NCI-H2196 (cell line): ENCODE measurements around the gene MAPK8IP3.

ENCODE experiments used
- DNase-seq: peaks from one replicate; lab custom pipeline; 2025; ENCODE audit not compliant: unreplicated experiment; lab: John Stamatoyannopoulos, UW

MAPK8IP3 gene

DNA sequence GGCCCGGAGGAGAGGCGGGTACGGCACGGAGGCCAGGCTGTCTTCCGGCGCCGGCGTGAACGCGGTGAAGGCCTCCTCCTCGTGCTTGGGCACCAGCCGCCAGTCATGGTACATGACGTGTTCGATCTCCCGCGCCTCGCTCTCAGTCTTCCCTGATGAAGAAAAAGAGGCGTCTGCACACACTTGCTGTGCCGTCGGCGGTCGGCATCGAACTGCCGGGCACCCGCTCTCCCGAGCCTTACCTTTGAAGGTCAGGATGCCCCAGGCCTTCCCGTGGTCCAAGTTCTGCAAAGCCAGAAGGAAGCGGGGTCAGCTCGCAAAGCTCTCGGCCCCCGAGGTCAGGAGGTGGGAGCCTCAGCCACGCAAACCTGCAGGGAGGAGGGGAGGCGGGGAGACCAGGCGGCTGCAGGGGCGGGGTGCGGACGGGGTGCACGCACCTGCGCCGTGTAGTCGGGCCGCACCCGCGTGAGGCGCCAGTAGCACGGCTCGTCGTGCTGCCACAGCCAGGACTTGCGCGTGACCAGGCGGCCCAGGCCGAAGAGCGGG lies 66.4 kb downstream of the MAPK8IP3 start, which contains the start of gene EME2:
EME2 (plus strand) TSS at position 449 of the 546 bp plus-strand sequence. CDS start 418 bp downstream, outside the sequence.
- no peak for DNase-seq

GRCh38 chr16:1772908-1773702 lies 67.1 kb downstream of the MAPK8IP3 start, which contains the start of gene MRPS34:
Gene MRPS34 (minus strand): TSS chr16:1773134. CDS start chr16:1773119, 15 bp downstream.
- DNase-seq = peak; percentile 87

- no peak for DNase-seq
Measured at GRCh38 chr16:1773703-1774447, 67.9 kb downstream of the MAPK8IP3 start.

DNA sequence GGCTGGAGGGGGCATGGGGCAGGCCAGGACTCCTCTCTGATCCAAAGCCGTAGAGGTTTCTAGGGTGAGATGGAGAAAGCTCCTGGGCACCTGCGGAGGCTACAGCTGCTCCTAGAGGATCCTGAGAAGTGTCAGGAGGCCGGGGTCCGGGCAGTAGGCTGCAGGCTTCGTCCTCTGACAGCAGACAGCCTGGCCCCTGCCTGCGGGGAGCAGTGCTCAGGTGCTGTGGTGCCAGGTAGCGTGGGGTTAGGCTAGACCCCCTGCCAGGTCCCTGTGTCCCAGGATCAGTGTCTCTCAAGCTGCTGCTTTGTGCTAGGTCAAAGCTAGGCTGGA lies 68.4 kb downstream of the MAPK8IP3 start:
- no peak for DNase-seq

DNA sequence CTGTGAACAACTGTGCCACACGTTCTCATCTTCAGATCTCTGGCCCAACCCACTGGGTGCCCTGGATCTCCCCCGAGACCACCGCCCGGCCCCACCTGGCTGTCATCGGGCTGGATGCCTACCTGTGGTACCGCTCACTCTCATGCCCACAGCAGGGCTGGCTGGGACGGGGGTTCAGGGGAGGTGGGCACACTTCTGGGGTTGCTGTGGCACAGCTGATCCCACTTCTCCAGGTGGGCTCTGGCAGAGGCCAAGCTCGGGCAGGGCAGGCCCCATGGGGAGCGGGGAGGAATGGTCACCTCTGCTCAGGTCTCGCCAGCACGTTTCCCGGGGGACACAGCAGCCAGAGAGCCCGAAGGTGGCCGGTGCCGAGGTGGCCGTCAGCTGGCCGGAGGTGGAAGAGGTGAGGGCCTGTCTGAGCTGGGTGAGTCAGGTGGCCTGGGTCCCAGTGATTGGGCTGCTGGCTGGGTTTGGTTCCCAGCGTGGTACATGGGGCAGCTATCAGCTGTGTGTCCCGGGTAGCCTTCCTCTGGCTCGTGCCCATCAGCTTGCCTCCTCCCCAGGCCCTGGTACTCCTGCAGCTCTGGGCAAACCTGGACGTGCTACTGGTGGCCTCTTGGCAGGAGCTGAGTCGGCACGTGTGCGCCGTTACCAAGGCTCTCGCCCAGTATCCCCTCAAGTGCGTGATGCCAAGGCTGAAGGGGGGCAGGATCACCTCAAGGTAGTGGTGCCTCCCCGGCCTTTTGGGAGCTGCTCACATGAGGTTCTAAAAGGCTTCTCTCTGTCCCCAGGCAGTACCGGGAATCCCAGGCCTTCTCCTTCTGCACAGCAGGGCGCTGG lies 69.2 kb downstream of the MAPK8IP3 start:
- DNase-seq = no peak

GRCh38 chr16:1775846-1776671 lies 70.1 kb downstream of the MAPK8IP3 start:
- no peak for DNase-seq

- DNase-seq = no peak
Measured at GRCh38 chr16:1776672-1776955, 70.6 kb downstream of the MAPK8IP3 start.

DNA sequence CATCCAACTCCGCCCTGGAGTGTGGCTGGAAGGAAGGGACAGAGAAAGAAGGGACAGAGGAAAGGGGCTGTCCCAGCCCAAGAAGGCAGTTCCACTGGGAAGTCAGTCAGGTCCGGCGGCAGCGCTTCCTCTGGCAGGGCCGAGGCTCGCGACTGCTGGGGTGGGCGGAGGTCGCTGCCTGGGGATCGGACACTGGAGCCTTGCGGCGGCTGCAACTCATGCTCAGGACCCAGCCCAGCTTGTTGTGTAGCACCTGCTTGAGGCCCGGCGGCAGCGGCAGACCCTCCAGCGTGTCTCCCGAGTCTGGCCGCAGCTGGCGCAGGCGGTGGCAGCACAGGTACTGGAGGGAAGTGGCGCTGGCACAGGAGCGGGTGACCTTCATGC lies 71.0 kb downstream of the MAPK8IP3 start:
- DNase-seq = no peak

GRCh38 chr16:1777375-1778199 lies 71.6 kb downstream of the MAPK8IP3 start:
- DNase-seq = no peak

- no peak for DNase-seq
Measured at GRCh38 chr16:1778200-1779179, 72.5 kb downstream of the MAPK8IP3 start.

- DNase-seq = no peak
Measured at GRCh38 chr16:1779234-1779701, 73.3 kb downstream of the MAPK8IP3 start.

DNA sequence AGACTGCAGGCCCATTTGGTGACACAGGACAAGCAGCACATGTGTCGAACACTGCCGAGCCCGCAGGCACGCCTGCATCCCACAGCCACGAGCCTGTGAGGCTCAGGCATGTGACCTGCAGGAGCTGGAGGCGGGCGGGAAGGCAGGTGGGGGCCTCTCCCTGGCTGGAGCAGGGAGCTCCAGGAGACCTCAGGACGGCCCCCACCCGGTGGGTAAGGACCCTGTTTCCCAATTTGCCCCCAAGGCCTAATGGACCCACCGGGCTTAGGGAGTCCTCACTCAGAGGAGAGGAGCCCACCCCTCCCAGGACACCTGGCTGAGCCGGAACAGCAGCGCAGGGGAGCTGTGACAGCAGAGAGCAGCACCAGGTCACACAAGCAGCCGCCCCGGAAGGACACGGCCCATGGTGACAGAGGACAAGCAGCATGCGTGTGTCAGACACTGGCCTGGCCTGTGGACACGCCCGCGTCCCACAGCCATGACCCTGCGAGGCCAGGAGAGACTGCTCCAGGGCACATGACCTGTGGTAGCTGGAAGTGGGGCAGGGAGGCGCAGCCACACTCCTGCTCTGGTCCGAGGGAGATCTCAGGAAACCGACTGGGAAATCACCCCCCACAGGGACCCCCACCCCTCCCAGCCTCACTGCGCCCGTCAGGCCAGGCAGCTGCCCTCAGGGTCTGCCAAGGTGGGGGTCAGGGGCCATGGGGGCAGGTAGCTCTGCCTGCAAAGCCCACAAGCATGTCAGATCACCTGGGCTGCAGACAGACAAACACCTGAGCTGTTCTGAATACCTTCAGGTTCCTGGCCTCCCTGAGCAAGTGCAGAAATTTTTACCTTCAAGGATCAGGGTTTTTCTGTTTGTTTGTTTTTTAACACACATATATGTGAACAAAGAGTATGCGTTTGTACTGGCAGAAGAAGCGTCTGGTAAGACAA lies 74.0 kb downstream of the MAPK8IP3 start:
- DNase-seq = no peak

DNA sequence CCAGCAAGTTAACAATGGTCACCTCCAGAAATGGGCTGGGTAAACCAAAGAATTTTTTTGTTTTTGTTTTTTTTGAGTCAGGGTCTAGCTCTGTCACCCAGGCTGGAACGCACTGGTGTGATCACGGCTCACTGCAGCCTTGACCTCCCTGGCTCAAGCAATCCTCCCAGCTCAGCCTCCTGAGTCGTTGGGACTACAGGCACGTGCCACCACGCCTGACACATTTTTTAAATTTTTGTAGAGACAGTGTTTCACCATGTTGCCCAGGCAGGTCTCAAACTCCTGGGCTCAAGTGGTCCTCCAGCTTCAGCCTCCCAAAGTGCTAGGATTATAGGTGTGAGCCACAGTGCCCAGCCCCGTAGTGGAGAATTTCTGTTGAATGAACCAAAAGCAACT lies 74.7 kb downstream of the MAPK8IP3 start:
- DNase-seq = no peak

GRCh38 chr16:1781254-1781653 lies 75.3 kb downstream of the MAPK8IP3 start:
- DNase-seq = no peak

DNA sequence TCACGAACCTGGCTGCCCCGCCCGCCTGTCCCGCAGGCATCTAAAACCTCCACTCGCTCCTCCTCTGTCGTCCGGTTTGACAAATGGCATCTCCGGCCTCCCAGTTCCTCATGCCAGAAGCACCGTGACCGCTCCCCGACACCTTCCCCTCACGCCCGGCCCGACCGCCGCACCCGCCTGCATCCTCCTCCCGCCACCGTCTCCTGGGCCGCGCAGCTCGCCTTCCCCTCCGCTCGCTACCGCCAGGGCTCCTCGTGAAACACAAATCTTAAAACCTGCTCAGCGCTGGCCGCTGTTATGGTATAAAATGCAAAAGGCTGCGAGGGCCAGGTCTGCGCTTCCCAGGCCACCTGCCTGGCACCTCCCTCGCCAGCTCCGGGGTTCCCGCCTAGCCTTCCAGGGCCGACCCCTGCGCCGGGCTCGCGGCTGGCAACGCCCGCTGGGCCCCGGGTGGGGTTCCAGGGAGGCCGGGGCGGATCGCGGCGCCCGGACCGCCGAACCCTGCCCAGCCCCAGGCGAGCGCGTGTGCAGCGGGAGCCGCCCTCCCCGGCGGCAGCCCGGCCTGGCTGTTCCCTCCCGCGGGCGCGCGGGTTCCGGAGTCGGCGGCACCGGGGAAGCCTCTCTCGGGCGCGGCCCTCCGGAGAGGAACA lies 75.9 kb downstream of the MAPK8IP3 start:
- no peak for DNase-seq

DNA sequence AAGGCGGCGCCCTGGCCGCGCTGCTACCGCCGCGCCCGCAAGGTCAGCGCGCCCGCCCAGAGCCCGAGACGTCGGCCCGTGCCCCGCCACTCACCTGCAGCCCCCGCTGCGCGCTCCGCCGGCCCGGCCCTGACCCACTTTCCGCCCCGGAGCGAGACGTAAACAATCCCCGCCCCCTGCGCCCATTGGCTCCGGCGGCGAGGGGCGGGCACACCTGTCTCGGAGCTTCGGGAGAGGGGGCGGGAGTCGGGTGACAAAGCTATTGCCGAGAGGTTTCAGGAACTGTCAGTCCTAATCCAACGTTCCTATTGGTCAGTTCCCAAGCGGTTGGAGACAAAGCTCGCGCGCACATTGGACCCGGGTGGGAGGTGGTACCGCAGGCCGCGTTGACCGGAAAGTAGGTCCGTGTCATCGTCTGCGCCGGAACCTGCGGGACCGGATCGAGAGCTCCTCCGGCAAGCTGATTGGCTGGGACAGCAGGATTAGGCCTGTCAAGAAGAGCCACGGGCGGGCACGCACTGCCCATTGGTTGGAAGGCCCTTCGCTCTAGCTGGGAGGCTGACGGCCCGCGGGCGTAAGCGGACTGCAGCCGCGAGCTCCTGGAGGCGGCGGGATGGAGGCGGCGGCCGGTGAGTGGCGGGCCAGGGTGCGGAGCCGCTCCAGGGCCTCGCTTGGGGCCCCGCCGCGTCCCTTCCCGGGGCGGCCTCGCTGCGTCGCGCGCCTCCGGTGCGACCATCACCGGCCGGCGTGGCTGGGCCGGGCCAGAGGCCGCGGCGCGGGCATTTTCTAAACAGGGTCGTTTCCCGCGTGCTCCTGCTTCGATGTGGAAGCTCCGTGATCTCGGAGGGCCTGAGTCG lies 76.6 kb downstream of the MAPK8IP3 start, which contains the start of the genes NUBP2 and SPSB3:
NUBP2 (plus strand) TSS at position 553 of the 857 bp plus-strand sequence; CDS start at position 614, 61 bp downstream.
SPSB3 (minus strand) TSS at position 164 of the 857 bp plus-strand sequence. CDS start 1,088 bp downstream, outside the sequence.
- DNase-seq = peak; percentile 100
